Measurements from ENCODE around the gene MOSPD3.

The MOSPD3 gene

GRCh38 chr7:100606313-100606712 lies 6.0 kb upstream of the MOSPD3 start:
- H3K4me2 ChIP-seq (ENCODE audit: low read depth, low read length, poor library complexity, severe bottlenecking): no peak overlapping the region
- peaks cover 6% of the 10 kb centered on the region; the same call in 1 of the 2 replicates for H3F3A ChIP-seq (ENCODE audit: insufficient read depth)
- no peaks in the 10 kb centered on the region for H3K9me2 ChIP-seq (replicated peaks; ENCODE audit: insufficient read depth, low read length)

GRCh38 chr7:100607111-100607510 lies 5.2 kb upstream of the MOSPD3 start:
- H3K27me3 ChIP-seq (ENCODE audit: low read length): no peaks in the 10 kb centered on the region

More at GRCh38 chr7:100606313-100606712, 6.0 kb upstream of the MOSPD3 start:
- Histone ChIP-seq H3K79me2 (ENCODE audit: insufficient read depth, low read length) (no peaks in the 10 kb centered on the region), H2AFZ (ENCODE audit: low read depth, low read length, severe bottlenecking) (no peak overlapping the region), H3K36me3 (ENCODE audit: low read length) (no peaks in the 10 kb centered on the region), H3K4me3 (ENCODE audit: insufficient read depth, low read length, poor library complexity, severe bottlenecking) (no peak overlapping the region), H3K27me3 (ENCODE audit: low read length) (no peaks in the 10 kb centered on the region), H4K20me1 (ENCODE audit: low read depth, low read length) (no peaks in the 10 kb centered on the region), H3K9ac (ENCODE audit: low read length) (no peak overlapping the region), H3K27ac (ENCODE audit: low read depth, low read length) (no peak overlapping the region), H3K9me3 (ENCODE audit: insufficient read depth, low read length) (no peaks in the 10 kb centered on the region)
- TF ChIP-seq EZH2phosphoT487 (conservative IDR thresholded peaks at IDR 0.05; ENCODE audit: low read length): no peak
- TF ChIP-seq CTCF (IDR thresholded peaks at IDR 0.05; ENCODE audit: insufficient read depth, low read length, poor library complexity, severe bottlenecking): no peak

GRCh38 chr7:100609958-100610357 lies 2.4 kb upstream of the MOSPD3 start:
- Histone ChIP-seq H3F3A (ENCODE audit: insufficient read depth) (peaks cover 6% of the 10 kb centered on the region; the same call in 1 of the 2 replicates), H3K9ac (ENCODE audit: low read length) (no peak overlapping the region), H3K27me3 (ENCODE audit: low read length) (no peaks in the 10 kb centered on the region), H2AFZ (ENCODE audit: low read depth, low read length, severe bottlenecking) (no peak overlapping the region), H4K20me1 (ENCODE audit: low read depth, low read length) (no peaks in the 10 kb centered on the region), H3K79me2 (ENCODE audit: insufficient read depth, low read length) (no peaks in the 10 kb centered on the region), H3K27ac (ENCODE audit: low read depth, low read length) (no peak overlapping the region), H3K4me3 (ENCODE audit: insufficient read depth, low read length, poor library complexity, severe bottlenecking) (no peak overlapping the region), H3K9me3 (ENCODE audit: insufficient read depth, low read length) (no peaks in the 10 kb centered on the region), H3K9me2 (replicated peaks; ENCODE audit: insufficient read depth, low read length) (no peaks in the 10 kb centered on the region), H3K4me2 (ENCODE audit: low read depth, low read length, poor library complexity, severe bottlenecking) (no peak overlapping the region), H3K36me3 (ENCODE audit: low read length) (no peaks in the 10 kb centered on the region)
- TF ChIP-seq EZH2phosphoT487 (conservative IDR thresholded peaks at IDR 0.05; ENCODE audit: low read length) (no peak), CTCF (IDR thresholded peaks at IDR 0.05; ENCODE audit: insufficient read depth, low read length, poor library complexity, severe bottlenecking) (no peak)

More at GRCh38 chr7:100607111-100607510, 5.2 kb upstream of the MOSPD3 start:
- H3K36me3 ChIP-seq (ENCODE audit: low read length): no peaks in the 10 kb centered on the region
- no peak for TF ChIP-seq CTCF (IDR thresholded peaks at IDR 0.05; ENCODE audit: insufficient read depth, low read length, poor library complexity, severe bottlenecking)
- no peak for TF ChIP-seq EZH2phosphoT487 (conservative IDR thresholded peaks at IDR 0.05; ENCODE audit: low read length)
- peaks cover 6% of the 10 kb centered on the region; the same call in 1 of the 2 replicates for H3F3A ChIP-seq (ENCODE audit: insufficient read depth)
- no peak overlapping the region for H3K4me2 ChIP-seq (ENCODE audit: low read depth, low read length, poor library complexity, severe bottlenecking)
- H3K9me2 ChIP-seq (replicated peaks; ENCODE audit: insufficient read depth, low read length): no peaks in the 10 kb centered on the region
- no peak overlapping the region for H3K4me3 ChIP-seq (ENCODE audit: insufficient read depth, low read length, poor library complexity, severe bottlenecking)
- H3K9ac ChIP-seq (ENCODE audit: low read length): no peak overlapping the region
- H2AFZ ChIP-seq (ENCODE audit: low read depth, low read length, severe bottlenecking): no peak overlapping the region
- no peaks in the 10 kb centered on the region for H3K9me3 ChIP-seq (ENCODE audit: insufficient read depth, low read length)
- no peaks in the 10 kb centered on the region for H4K20me1 ChIP-seq (ENCODE audit: low read depth, low read length)
- H3K79me2 ChIP-seq (ENCODE audit: insufficient read depth, low read length): no peaks in the 10 kb centered on the region
- H3K27ac ChIP-seq (ENCODE audit: low read depth, low read length): no peak overlapping the region
